ENCODE data around the gene IFITM2.
"Not testable (repeated sequence)": the region's sequence is repeated elsewhere in the genome, so short reads cannot be mapped to it uniquely, and the experiment has no call there.

- not testable (repeated sequence) for TF ChIP-seq CTCF (IDR thresholded peaks at IDR 0.05; ENCODE audit: low read length); EZH2phosphoT487 (IDR thresholded peaks at IDR 0.05; ENCODE audit: low read length); EZH2 (optimal IDR thresholded peaks at IDR 0.05; ENCODE audit: low read depth, low read length)
Observed at GRCh38 chr11:314554-314875, 6.9 kb downstream of the IFITM2 start.

All from MM.1S (cell line).